ENCODE measurements around the gene MORN4. TPM values are rescaled to one million over a fixed set of nuclear protein-coding genes. Genes with fewer than 3 reads are reported as not detected.

The MORN4 gene
- total RNA-seq, 2 experiments from 2014 or later = 3.9 to 5.3 TPM

- ATAC-seq = no peak
- CTCF ChIA-PET = no interaction called here
- H3K36me3 Mint-ChIP-seq (ENCODE audit: low read depth) = no peaks in the 10 kb centered on the region
- no peak overlapping the region for H3K4me3 Mint-ChIP-seq
- DNase-seq = no peak
- POLR2A ChIA-PET = no interaction called here
- no peaks in the 10 kb centered on the region for H3K27me3 Mint-ChIP-seq
- no peaks in the 10 kb centered on the region for H3K9me3 Mint-ChIP-seq (ENCODE audit: low read depth)
- intact Hi-C loops (cut with DNase I, micrococcal nuclease) = no loop called here
- H3K27ac Mint-ChIP-seq = no peak overlapping the region
- no peaks in the 10 kb centered on the region for H3K4me1 Mint-ChIP-seq
Measured at GRCh38 chr10:97618285-97618684, 15.0 kb downstream of the MORN4 start.

GRCh38 chr10:97612386-97612785 lies 20.9 kb downstream of the MORN4 start:
- CTCF ChIA-PET = interaction anchor here (1.2 to 1.6 kb wide), 2 partner anchors 10 to 40 kb away, joined by 5 to 6 read pairs; partner anchors contain the start of gene ANKRD2
- ATAC-seq (no peak), DNase-seq (no peak)
- Mint-ChIP-seq H3K4me3 (no peak overlapping the region), H3K4me1 (no peaks in the 10 kb centered on the region), H3K9me3 (ENCODE audit: low read depth) (no peaks in the 10 kb centered on the region), H3K36me3 (ENCODE audit: low read depth) (no peaks in the 10 kb centered on the region), H3K27me3 (no peaks in the 10 kb centered on the region), H3K27ac (no peak overlapping the region)
- POLR2A ChIA-PET = no interaction called here
- intact Hi-C loops (cut with DNase I, micrococcal nuclease) = loop anchor here in 1 of 2 experiments (1.0 kb wide), 1 partner anchor 40 kb away; the partner anchor contains the start of gene ANKRD2

GRCh38 chr10:97611473-97611872 lies 21.8 kb downstream of the MORN4 start:
- CTCF ChIA-PET = interaction anchor here (1.6 kb wide), 1 partner anchor 39 kb away, joined by 5 read pairs; the partner anchor contains the start of gene ANKRD2

GRCh38 chr10:97608991-97609561 lies 24.2 kb downstream of the MORN4 start:
- Mint-ChIP-seq H3K4me1 (no peaks in the 10 kb centered on the region), H3K9me3 (ENCODE audit: low read depth) (no peaks in the 10 kb centered on the region), H3K36me3 (ENCODE audit: low read depth) (no peaks in the 10 kb centered on the region), H3K27me3 (no peaks in the 10 kb centered on the region), H3K27ac (no peak overlapping the region), H3K4me3 (no peak overlapping the region)
- ATAC-seq (no peak), DNase-seq (no peak)
- intact Hi-C loops (cut with DNase I, micrococcal nuclease) = no loop called here
- ChIA-PET POLR2A (interaction anchor here (0.6 kb wide), 1 partner anchor 117 kb away, joined by 4 read pairs; no protein-coding TSS in a partner anchor), CTCF (interaction anchor here (0.5 to 1.4 kb wide), 3 partner anchors 11 to 735 kb away, joined by 4 to 6 read pairs (median 4); no protein-coding TSS in a partner anchor)

More at GRCh38 chr10:97611473-97611872, 21.8 kb downstream of the MORN4 start:
- POLR2A ChIA-PET = no interaction called here
- no peak for ATAC-seq
- H3K4me1 Mint-ChIP-seq = no peaks in the 10 kb centered on the region
- no peaks in the 10 kb centered on the region for H3K36me3 Mint-ChIP-seq (ENCODE audit: low read depth)
- no peaks in the 10 kb centered on the region for H3K27me3 Mint-ChIP-seq
- intact Hi-C loops (cut with DNase I, micrococcal nuclease) = no loop called here
- no peak overlapping the region for H3K4me3 Mint-ChIP-seq
- no peak overlapping the region for H3K27ac Mint-ChIP-seq
- no peaks in the 10 kb centered on the region for H3K9me3 Mint-ChIP-seq (ENCODE audit: low read depth)
- no peak for DNase-seq

GRCh38 chr10:97607095-97607636 lies 26.1 kb downstream of the MORN4 start:
- POLR2A ChIA-PET = no interaction called here
- CTCF ChIA-PET = no interaction called here
- Mint-ChIP-seq H3K4me3 (no peak overlapping the region), H3K27me3 (no peaks in the 10 kb centered on the region), H3K27ac (no peak overlapping the region), H3K4me1 (no peaks in the 10 kb centered on the region), H3K36me3 (ENCODE audit: low read depth) (no peaks in the 10 kb centered on the region), H3K9me3 (ENCODE audit: low read depth) (no peaks in the 10 kb centered on the region)
- no peak for DNase-seq
- intact Hi-C loops (cut with DNase I, micrococcal nuclease) = no loop called here
- ATAC-seq = no peak

- CTCF ChIA-PET = interaction anchor here (0.9 kb wide), 1 partner anchor 30 kb away, joined by 3 read pairs; no protein-coding TSS in a partner anchor
- Mint-ChIP-seq H3K9me3 (ENCODE audit: low read depth) (no peaks in the 10 kb centered on the region), H3K4me1 (no peaks in the 10 kb centered on the region), H3K27me3 (no peaks in the 10 kb centered on the region), H3K27ac (no peak overlapping the region), H3K36me3 (ENCODE audit: low read depth) (no peaks in the 10 kb centered on the region), H3K4me3 (no peak overlapping the region)
- POLR2A ChIA-PET = no interaction called here
- DNase-seq (no peak), ATAC-seq (no peak)
- intact Hi-C loops (cut with DNase I, micrococcal nuclease) = no loop called here
Measured at GRCh38 chr10:97601268-97602215, 31.8 kb downstream of the MORN4 start.

- Mint-ChIP-seq H3K4me3 (no peak overlapping the region), H3K27me3 (no peaks in the 10 kb centered on the region), H3K9me3 (ENCODE audit: low read depth) (no peaks in the 10 kb centered on the region), H3K4me1 (no peaks in the 10 kb centered on the region), H3K36me3 (ENCODE audit: low read depth) (no peaks in the 10 kb centered on the region), H3K27ac (no peak overlapping the region)
- intact Hi-C loops (cut with DNase I, micrococcal nuclease) = no loop called here
- CTCF ChIA-PET = interaction anchor here (0.9 kb wide), 1 partner anchor 29 kb away, joined by 3 read pairs; no protein-coding TSS in a partner anchor
- DNase-seq (no peak), ATAC-seq (no peak)
- POLR2A ChIA-PET = no interaction called here
Measured at GRCh38 chr10:97600616-97601015, 32.7 kb downstream of the MORN4 start.

- ChIA-PET POLR2A (no interaction called here), CTCF (no interaction called here)
- Mint-ChIP-seq H3K27ac (no peak overlapping the region), H3K4me1 (no peaks in the 10 kb centered on the region), H3K9me3 (ENCODE audit: low read depth) (no peaks in the 10 kb centered on the region), H3K36me3 (ENCODE audit: low read depth) (no peaks in the 10 kb centered on the region), H3K4me3 (no peak overlapping the region), H3K27me3 (no peaks in the 10 kb centered on the region)
- intact Hi-C loops (cut with DNase I, micrococcal nuclease) = no loop called here
- ATAC-seq = no peak
- DNase-seq = no peak
Measured at GRCh38 chr10:97599272-97599619, 34.1 kb downstream of the MORN4 start.

GRCh38 chr10:97598407-97599271 lies 34.7 kb downstream of the MORN4 start:
- Mint-ChIP-seq H3K4me3 (no peak overlapping the region), H3K27ac (no peak overlapping the region), H3K36me3 (ENCODE audit: low read depth) (no peaks in the 10 kb centered on the region), H3K27me3 (no peaks in the 10 kb centered on the region), H3K4me1 (no peaks in the 10 kb centered on the region), H3K9me3 (ENCODE audit: low read depth) (no peaks in the 10 kb centered on the region)
- ATAC-seq (no peak), DNase-seq (no peak)
- POLR2A ChIA-PET = no interaction called here
- intact Hi-C loops (cut with DNase I, micrococcal nuclease) = no loop called here
- CTCF ChIA-PET = interaction anchor here (0.8 to 1.4 kb wide), 4 partner anchors 10 to 388 kb away, joined by 3 to 4 read pairs (median 3); no protein-coding TSS in a partner anchor

- H3K27ac Mint-ChIP-seq = no peak overlapping the region
- H3K27me3 Mint-ChIP-seq = no peaks in the 10 kb centered on the region
Measured at GRCh38 chr10:97597778-97598177, 35.5 kb downstream of the MORN4 start.

More at GRCh38 chr10:97597778-97598177, 35.5 kb downstream of the MORN4 start:
- intact Hi-C loops (cut with DNase I, micrococcal nuclease) = no loop called here
- no peaks in the 10 kb centered on the region for H3K36me3 Mint-ChIP-seq (ENCODE audit: low read depth)
- DNase-seq = no peak
- ATAC-seq = no peak
- H3K9me3 Mint-ChIP-seq (ENCODE audit: low read depth) = no peaks in the 10 kb centered on the region
- CTCF ChIA-PET = interaction anchor here (0.8 to 1.4 kb wide), 4 partner anchors 11 to 387 kb away, joined by 3 to 4 read pairs (median 3); no protein-coding TSS in a partner anchor
- POLR2A ChIA-PET = no interaction called here
- H3K4me1 Mint-ChIP-seq = no peaks in the 10 kb centered on the region
- no peak overlapping the region for H3K4me3 Mint-ChIP-seq

All from activated CD4-positive, alpha-beta T cell treated with anti-CD3 and anti-CD28 coated beads for 36 hours (primary cell).